K562 (cell line): ENCODE measurements around the gene BHLHE23. TPM values are rescaled to one million over a fixed set of nuclear protein-coding genes. Genes with fewer than 3 reads are reported as not detected.

ENCODE experiments used
- ATAC-seq: fragments of 200-7000 bp; cut with Tn5 transposase; 3 replicates; pipeline ENCODE4 v1.9.1; 2020; ENCODE audit warnings: moderate library complexity
- BruUV-seq: library from RNA; stranded (reverse); fragments of 400-500 nt; replicated peaks from 2 replicates; lab custom pipeline; 2021; lab: Mats Ljungman, UMichigan
- CTCF ChIA-PET: fragments of 300-600 bp; formaldehyde crosslinking; extraction: SDS; loops from one replicate; lab custom pipeline; 2021; ENCODE audit warnings: low intra/inter-chr PET ratio; lab: Yijun Ruan, JAX
- POLR2A ChIA-PET: fragments of 300-600, 350-650 bp; sonication (Branson Sonifier 250); formaldehyde crosslinking; extraction: SDS; loops from one replicate; lab custom pipeline; 2021; ENCODE audit warnings: antibody characterized with exemption, inconsistent platforms; lab: Yijun Ruan, JAX
- DNase-seq, 4 experiments: peaks; one replicate each; pipeline versions ENCODE4 v3.0.0 to v3.0.0-alpha.2; 2011 to 2018; ENCODE audit warnings: low spot score in 3 of 4, mixed read lengths in 3 of 4; ENCODE audit errors: extremely low read depth in 1 of 4
- FAIRE-seq: peaks from 2 replicates; lab custom pipeline; 2011; peaks lifted over from hg19 to GRCh38; lab: Jason Lieb, UNC
- H2AFZ ChIP-seq: 2 replicates; pipeline ENCODE4 v1.6.0; 2011; ENCODE audit warnings: low read depth, low read length, control low read depth, inconsistent platforms
- H3K27ac ChIP-seq: fragments of 200-600 bp; 3 replicates; pipeline ENCODE4 v1.8.0; 2011; ENCODE audit warnings: low read depth, mild to moderate bottlenecking, control low read depth, inconsistent platforms, low read length, moderate library complexity, mixed read lengths; ENCODE audit errors: extremely low read depth
- H3K27me3 ChIP-seq, 2 experiments: fragments of 300-600 bp in 1 of 2; 2 replicates in 1 of 2; 3 replicates in 1 of 2; pipeline versions ENCODE4 v1.6.0 to v1.8.0; 2011; ENCODE audit warnings: inconsistent platforms in 2 of 2, low read length in 2 of 2, mild to moderate bottlenecking in 1 of 2, mixed read lengths in 1 of 2, moderate library complexity in 1 of 2; ENCODE audit not compliant: control insufficient read depth in 2 of 2, insufficient read depth in 2 of 2
- H3K36me3 ChIP-seq: fragments of 300-600 bp; 3 replicates; pipeline ENCODE4 v1.8.0; 2011; ENCODE audit warnings: mild to moderate bottlenecking, low read length, inconsistent platforms; ENCODE audit not compliant: control insufficient read depth, insufficient read depth
- H3K4me1 ChIP-seq, 2 experiments: fragments of 200-600 bp in 1 of 2; replicated peaks in 1 of 2; 2 replicates in 1 of 2; 3 replicates in 1 of 2; pipeline versions ENCODE4 v1.5.1 to v1.8.0; 2011; ENCODE audit warnings: inconsistent platforms in 2 of 2, low read length in 2 of 2, mild to moderate bottlenecking in 1 of 2, mixed read lengths in 1 of 2, moderate library complexity in 1 of 2; ENCODE audit not compliant: control insufficient read depth in 2 of 2, insufficient read depth in 2 of 2
- H3K4me2 ChIP-seq: 2 replicates; pipeline ENCODE4 v1.6.1; 2011; ENCODE audit warnings: low read length, control low read depth, inconsistent platforms, mixed read lengths; ENCODE audit not compliant: insufficient read depth
- H3K4me3 ChIP-seq: fragments of 200-600 bp; sonication (generic), shearing (Covaris generic); 2 replicates; pipeline ENCODE4 v1.5.1; 2016; ENCODE audit warnings: control low read depth, inconsistent platforms
- H3K79me2 ChIP-seq: fragments of 200-600 bp; 3 replicates; pipeline ENCODE4 v1.8.0; 2011; ENCODE audit warnings: low read length, inconsistent platforms; ENCODE audit not compliant: control insufficient read depth, insufficient read depth
- H3K9ac ChIP-seq, 2 experiments: 2 replicates each; pipeline versions ENCODE4 v1.6.0 to v1.6.1; 2011; ENCODE audit warnings: low read depth in 2 of 2, low read length in 2 of 2, control low read depth in 1 of 2, inconsistent platforms in 1 of 2, mild to moderate bottlenecking in 1 of 2, mixed read lengths in 1 of 2; ENCODE audit not compliant: insufficient read depth in 1 of 2
- H3K9me1 ChIP-seq: one replicate; pipeline ENCODE4 v1.6.0; 2011; ENCODE audit warnings: inconsistent platforms, mild to moderate bottlenecking, low read length, moderate library complexity; ENCODE audit not compliant: control insufficient read depth, insufficient read depth
- H3K9me3 ChIP-seq: replicated peaks from 2 replicates; pipeline ENCODE4 v1.5.1; 2011; ENCODE audit warnings: low read depth, low read length, inconsistent platforms; ENCODE audit not compliant: control insufficient read depth, insufficient read depth
- H4K20me1 ChIP-seq: replicated peaks from 2 replicates; pipeline ENCODE4 v1.6.1; 2011; ENCODE audit warnings: low read length, inconsistent platforms, mixed read lengths; ENCODE audit not compliant: control insufficient read depth, insufficient read depth
- BRD4 ChIP-seq: fragments of 200-600 bp; sonication (generic); IDR thresholded peaks from 2 replicates; pipeline ENCODE4 v1.6.1; 2017; ENCODE audit warnings: inconsistent platforms
- BRD9 ChIP-seq: fragments of 450-650 bp; IDR thresholded peaks from 2 replicates; pipeline ENCODE4 v1.6.1; 2018; ENCODE audit warnings: low read depth; ENCODE audit not compliant: partially characterized antibody
- CREB5 ChIP-seq: fragments of 250-450 bp; sonication (Bioruptor Pico); IDR thresholded peaks from 2 replicates; pipeline ENCODE4 v1.5.0; 2020; ENCODE audit warnings: mild to moderate bottlenecking
- GATAD2A ChIP-seq: fragments of 450-650 bp; IDR thresholded peaks from 2 replicates; pipeline ENCODE4 v1.6.1; 2017
- HDAC6 ChIP-seq: IDR thresholded peaks from 2 replicates; pipeline ENCODE4 v1.6.1; 2012; ENCODE audit warnings: low read depth, mild to moderate bottlenecking, control low read depth, inconsistent platforms, low read length, moderate library complexity
- HMGN3 ChIP-seq: IDR thresholded peaks from 2 replicates; pipeline ENCODE4 v1.6.1; 2011; ENCODE audit warnings: borderline replicate concordance, low read depth, mild to moderate bottlenecking, mixed read lengths, low read length; ENCODE audit not compliant: insufficient read length; ENCODE audit errors: extremely low read depth
- NCOA6 ChIP-seq: fragments of 450-650 bp; IDR thresholded peaks from 2 replicates; pipeline ENCODE4 v1.6.1; 2017; ENCODE audit warnings: mild to moderate bottlenecking
- POLR3G ChIP-seq: IDR thresholded peaks from 2 replicates; pipeline ENCODE4 v1.6.1; 2011; ENCODE audit not compliant: insufficient read length, insufficient replicate concordance; ENCODE audit errors: extremely low read depth
- PTBP1 ChIP-seq: fragments of 200-400 bp; formaldehyde crosslinking; IDR thresholded peaks from 2 replicates; pipeline ENCODE4 v1.6.1; 2017; ENCODE audit warnings: low read depth, low read length
- ZNF696 ChIP-seq: fragments of 250-450 bp; sonication (Bioruptor Pico); conservative IDR thresholded peaks from 2 replicates; pipeline ENCODE4 v1.4.0; 2020; ENCODE audit warnings: mild to moderate bottlenecking, moderate library complexity
- WGBS: fragments of 100-300 bp; shearing (Covaris generic); methylation state at CpG from one replicate; pipeline ENCODE4 v1.1.6; 2016; ENCODE audit warnings: low coverage, mixed read lengths; ENCODE audit not compliant: insufficient coverage; ENCODE audit errors: missing lambda C conversion rate; 5-methylcytosine and 5-hydroxymethylcytosine counted together
- in situ Hi-C: fragments of 300-500 bp; cut with MboI; formaldehyde crosslinking; loops from 4 replicates; pipeline ENCODE4 v1.15.0; 2018; ENCODE audit warnings: inconsistent platforms, mixed read lengths
- intact Hi-C: fragments of 100-400 bp; cut with micrococcal nuclease; formaldehyde crosslinking; loops from 2 replicates; pipeline ENCODE4 v1.14.2; 2022
- polyA plus RNA-seq, 8 experiments: library from polyadenylated mRNA; depleted of rRNA in 4 of 8; stranded (reverse) in 5 of 8; unstranded in 3 of 8; fragments of >200 nt; fragmentation: Nextera tagmentation in 2 of 8; fragmentation: Illumina TruSeq in 1 of 8; extraction: Ambion mirVana in 2 of 8; extraction: Trizol in 1 of 8; gene quantifications; 2 replicates each; pipeline versions ENCODE4 v1.2.1 to v1.2.3, GENCODE V29; 2011 to 2014; ENCODE audit warnings: inconsistent platforms in 1 of 8, missing spikeins in 1 of 8
- total RNA-seq, 7 experiments: library from RNA; depleted of rRNA in 6 of 7; stranded (reverse); fragments of >200 nt in 6 of 7; fragmentation: Illumina TruSeq in 2 of 7; extraction: Trizol in 2 of 7; gene quantifications; 2 replicates each; pipeline versions ENCODE4 v1.2.1 to v1.2.3, GENCODE V29; 2011 to 2021; ENCODE audit warnings: low replicate concordance in 1 of 7
- TF ChIP-seq, protein P1 (sequence below): sonication (generic); formaldehyde crosslinking; IDR thresholded peaks from 2 replicates; pipeline ENCODE4 v1.8.0; 2023; ENCODE audit warnings: mild to moderate bottlenecking, missing genetic modification reagents

BHLHE23 gene
- total and polyA plus RNA-seq, 9 of the 15 experiments (the other 6 are each of a cell fraction or from before 2014, with no cell fraction given) = not detected

- CTCF ChIA-PET = no interaction called here
- FAIRE-seq = no peak
- peaks cover 0 to 20% of the 10 kb centered on the region in 2 experiments; a peak in 2 of 5 replicates for H3K4me1 ChIP-seq
- H3K27me3 ChIP-seq = peaks cover 59 to 87% of the 10 kb centered on the region in 2 experiments
- no peak overlapping the region for H2AFZ ChIP-seq
- TF ChIP-seq PTBP1 (no peak), HMGN3 (no peak), POLR3G (no peak), BRD4 (no peak), ZNF696 (CRISPR knock-in tag) (no peak), HDAC6 (no peak), CREB5 (CRISPR knock-in tag) (no peak), NCOA6 (no peak), GATAD2A (no peak), BRD9 (no peak)
- TF ChIP-seq, protein P1, sequence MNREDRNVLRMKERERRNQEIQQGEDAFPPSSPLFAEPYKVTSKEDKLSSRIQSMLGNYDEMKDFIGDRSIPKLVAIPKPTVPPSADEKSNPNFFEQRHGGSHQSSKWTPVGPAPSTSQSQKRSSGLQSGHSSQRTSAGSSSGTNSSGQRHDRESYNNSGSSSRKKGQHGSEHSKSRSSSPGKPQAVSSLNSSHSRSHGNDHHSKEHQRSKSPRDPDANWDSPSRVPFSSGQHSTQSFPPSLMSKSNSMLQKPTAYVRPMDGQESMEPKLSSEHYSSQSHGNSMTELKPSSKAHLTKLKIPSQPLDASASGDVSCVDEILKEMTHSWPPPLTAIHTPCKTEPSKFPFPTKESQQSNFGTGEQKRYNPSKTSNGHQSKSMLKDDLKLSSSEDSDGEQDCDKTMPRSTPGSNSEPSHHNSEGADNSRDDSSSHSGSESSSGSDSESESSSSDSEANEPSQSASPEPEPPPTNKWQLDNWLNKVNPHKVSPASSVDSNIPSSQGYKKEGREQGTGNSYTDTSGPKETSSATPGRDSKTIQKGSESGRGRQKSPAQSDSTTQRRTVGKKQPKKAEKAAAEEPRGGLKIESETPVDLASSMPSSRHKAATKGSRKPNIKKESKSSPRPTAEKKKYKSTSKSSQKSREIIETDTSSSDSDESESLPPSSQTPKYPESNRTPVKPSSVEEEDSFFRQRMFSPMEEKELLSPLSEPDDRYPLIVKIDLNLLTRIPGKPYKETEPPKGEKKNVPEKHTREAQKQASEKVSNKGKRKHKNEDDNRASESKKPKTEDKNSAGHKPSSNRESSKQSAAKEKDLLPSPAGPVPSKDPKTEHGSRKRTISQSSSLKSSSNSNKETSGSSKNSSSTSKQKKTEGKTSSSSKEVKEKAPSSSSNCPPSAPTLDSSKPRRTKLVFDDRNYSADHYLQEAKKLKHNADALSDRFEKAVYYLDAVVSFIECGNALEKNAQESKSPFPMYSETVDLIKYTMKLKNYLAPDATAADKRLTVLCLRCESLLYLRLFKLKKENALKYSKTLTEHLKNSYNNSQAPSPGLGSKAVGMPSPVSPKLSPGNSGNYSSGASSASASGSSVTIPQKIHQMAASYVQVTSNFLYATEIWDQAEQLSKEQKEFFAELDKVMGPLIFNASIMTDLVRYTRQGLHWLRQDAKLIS = no peak
- no peak overlapping the region for H3K9ac ChIP-seq
- DNase-seq = no peak
- no peaks in the 10 kb centered on the region for H3K9me3 ChIP-seq
- H3K4me2 ChIP-seq = no peak overlapping the region
- POLR2A ChIA-PET = no interaction called here
- no peak for ATAC-seq
- peaks cover 6% of the 10 kb centered on the region; the same call in 1 of the 2 replicates for H4K20me1 ChIP-seq
- WGBS = 7% methylated on average over 16 of the region's 22 CpGs
- H3K36me3 ChIP-seq = no peaks in the 10 kb centered on the region
- BruUV-seq = no TSS peak
- no peaks in the 10 kb centered on the region for H3K9me1 ChIP-seq
- in situ Hi-C loops (no loop called here), intact Hi-C loops (no loop called here)
- no peaks in the 10 kb centered on the region for H3K79me2 ChIP-seq
- H3K27ac ChIP-seq = no peak overlapping the region
- H3K4me3 ChIP-seq = no peak overlapping the region
These were observed 21.7 kb upstream of the BHLHE23 start for GRCh38 chr20:63028461-63028921.
